22Rv1 (cell line): Measurements from ENCODE around the gene GORASP1.
A peak's percentile ranks its signal among the peaks of the same experiment; 100 is the strongest.

Experiments
- H3K27ac ChIP-seq: fragments of 450-650 bp; 2 replicates; pipeline ENCODE4 v1.5.1; 2017
- CTCF ChIP-seq: fragments of 450-650 bp; IDR thresholded peaks from 2 replicates; pipeline ENCODE4 v1.5.1; 2017; ENCODE audit warnings: mild to moderate bottlenecking
- ZFX ChIP-seq: fragments of 450-650 bp; IDR thresholded peaks from 2 replicates; pipeline ENCODE4 v1.6.1; 2017; ENCODE audit warnings: antibody characterized with exemption, borderline replicate concordance

GORASP1 gene

DNA sequence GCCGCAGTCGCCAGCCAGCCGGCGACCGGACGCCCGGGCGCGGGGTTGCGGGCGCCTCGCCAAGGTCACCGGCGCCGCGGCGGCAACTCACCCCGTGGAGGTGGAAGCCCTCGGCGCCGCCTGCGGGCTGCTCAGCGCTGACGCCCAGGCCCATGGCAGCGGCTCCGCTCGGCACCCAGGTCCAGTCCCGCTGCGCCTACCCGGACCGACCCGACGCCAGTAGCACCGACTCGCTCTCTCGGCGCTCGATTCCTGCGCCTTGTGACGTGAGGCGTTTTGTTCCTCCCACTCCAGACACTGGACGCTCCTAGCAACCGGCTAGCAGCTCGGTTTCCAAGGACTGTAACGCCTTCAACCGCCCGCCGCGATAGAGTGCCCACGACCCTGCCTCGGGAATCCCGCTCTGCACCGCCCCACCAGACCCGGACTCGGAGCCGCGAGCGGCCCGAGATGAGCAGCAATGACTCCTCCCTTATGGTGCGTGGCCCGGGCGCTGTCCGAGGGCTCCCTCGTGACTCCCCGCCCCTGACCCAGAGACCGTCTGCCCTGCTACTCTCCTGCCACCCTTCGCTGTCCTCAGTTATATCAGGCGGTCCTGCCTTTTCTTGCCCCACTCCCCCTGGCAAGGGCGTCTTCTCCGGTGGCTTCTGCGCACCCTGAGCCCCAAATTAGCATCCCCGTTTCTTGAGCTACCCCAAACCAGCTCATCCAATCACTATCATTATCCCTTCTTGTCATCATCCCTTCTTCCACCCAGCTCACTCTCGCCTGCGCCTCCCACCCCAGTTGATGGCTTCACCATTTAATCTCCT, at the start of gene GORASP1, which contains the start of gene TTC21A:
GORASP1 (minus strand) TSS at position 240 of the 812 bp plus-strand sequence; CDS start at position 154, 86 bp downstream.
TTC21A (plus strand) TSS at position 293 of the 812 bp plus-strand sequence; CDS start at position 451, 158 bp downstream.
- TF ChIP-seq ZFX = no peak
- TF ChIP-seq CTCF = no peak; the same call in 1 of the 2 replicates
- H3K27ac ChIP-seq = peak within 1 kb of the TSS; percentile 80

- TF ChIP-seq CTCF = no peak
- no peak for TF ChIP-seq ZFX
- H3K27ac ChIP-seq = no peak overlapping the region
Observed at GRCh38 chr3:39156421-39156820, 49.0 kb upstream of the GORASP1 start.

DNA sequence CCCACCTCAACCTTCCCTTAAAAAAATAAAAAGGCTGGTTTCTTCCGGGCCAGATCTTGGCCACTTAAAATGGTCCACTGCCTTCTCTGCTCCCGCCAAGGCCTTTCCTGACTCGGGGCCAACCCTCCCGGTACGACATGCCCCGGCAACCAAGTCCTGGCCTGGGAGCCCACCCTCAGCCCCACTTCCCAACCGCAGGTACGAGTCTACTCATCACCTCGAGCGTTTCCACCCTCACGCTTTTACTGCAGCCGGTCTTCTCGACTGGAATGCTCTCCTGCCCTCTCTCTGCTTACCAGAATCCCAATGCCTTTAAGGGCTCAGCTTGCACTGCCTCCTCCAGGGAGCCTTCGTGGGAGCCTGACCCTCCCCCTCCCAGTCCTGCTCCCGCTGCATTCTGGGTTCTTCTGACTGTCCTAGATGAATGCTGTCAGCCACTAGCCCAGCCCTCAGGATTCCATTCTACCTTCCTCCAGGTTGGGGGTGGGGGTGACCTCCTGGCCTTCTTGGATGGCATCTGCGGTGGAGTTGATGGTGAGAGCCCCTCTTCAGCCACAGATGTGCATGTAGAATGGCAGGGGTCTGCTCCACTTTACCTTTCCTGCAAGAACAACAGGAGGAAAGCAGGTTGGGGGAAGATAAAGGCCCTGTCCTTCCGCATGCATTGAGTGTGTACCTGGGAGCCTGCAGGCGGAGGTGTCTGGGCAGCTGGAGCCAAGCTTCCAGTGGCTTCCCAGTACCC, 47.0 kb upstream of the GORASP1 start:
- TF ChIP-seq ZFX = no peak
- no peak for TF ChIP-seq CTCF
- H3K27ac ChIP-seq = peak overlapping the region; percentile 96

DNA sequence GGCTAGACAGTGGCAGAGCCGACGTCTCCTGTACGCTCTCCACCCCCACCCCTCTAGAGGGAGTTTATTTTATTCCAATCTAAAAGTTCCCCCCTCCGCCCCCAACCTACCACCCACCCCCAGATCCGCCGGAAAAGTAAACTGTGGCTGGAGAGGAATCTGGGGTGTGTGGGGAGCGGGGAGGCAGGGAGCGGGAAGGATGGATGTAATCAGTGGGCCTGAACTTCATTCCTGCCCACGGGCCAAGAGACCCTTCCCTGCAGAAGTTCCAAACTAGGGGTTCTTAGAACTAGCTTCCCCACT, 46.5 kb upstream of the GORASP1 start:
- peak overlapping the region; percentile 96 for H3K27ac ChIP-seq
- TF ChIP-seq CTCF (no peak), ZFX (no peak)

DNA sequence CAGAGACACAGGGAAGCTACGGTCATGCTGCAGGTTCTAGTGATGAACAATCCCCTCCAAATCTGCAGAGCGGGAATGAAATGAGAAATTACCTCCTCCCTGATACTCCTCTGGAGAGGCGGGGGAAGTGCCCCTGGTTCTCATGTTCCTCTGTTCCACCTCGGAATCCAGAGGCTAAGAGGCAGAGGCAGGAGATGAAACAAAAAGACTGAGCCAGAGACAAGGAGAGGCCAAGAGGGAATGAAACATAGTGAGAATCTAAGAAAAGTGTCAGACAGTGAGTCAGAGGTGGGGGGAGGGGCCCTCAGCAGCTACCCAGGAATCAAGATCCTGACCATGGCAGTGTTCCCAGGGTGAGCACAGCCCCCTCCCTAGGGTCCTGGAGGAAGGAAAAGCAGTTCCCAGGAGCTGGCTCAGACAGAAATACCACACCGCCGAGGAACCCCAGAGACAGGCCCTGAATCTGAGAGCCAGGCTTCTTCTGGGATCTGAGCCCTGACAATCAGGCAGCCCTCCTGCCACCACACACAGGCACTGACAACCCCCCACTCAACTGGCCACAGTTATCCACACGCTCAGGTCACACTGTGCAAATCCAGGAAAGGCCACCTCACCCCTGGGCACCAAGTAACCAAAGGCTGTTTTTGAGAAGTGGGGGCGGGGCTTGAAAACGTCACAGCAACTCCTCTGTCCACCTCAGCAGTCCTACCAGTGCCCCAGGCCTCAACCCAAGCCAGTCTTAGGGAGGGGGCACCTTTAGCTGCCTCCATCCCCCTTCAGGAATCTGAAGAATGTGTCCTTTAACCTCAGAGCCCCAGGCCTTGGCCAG, 43.6 kb upstream of the GORASP1 start:
- TF ChIP-seq ZFX (no peak), CTCF (no peak)
- H3K27ac ChIP-seq = peak overlapping the region; percentile 96

GRCh38 chr3:39150148-39150802, 42.8 kb upstream of the GORASP1 start:
- peak overlapping the region; percentile 96 for H3K27ac ChIP-seq
- 0 out of 2 replicates have a peak, but pooled peaks have one; percentile 6 for TF ChIP-seq CTCF
- no peak for TF ChIP-seq ZFX
